GM15510 (cell line): ENCODE results near the gene PTHLH.

Source experiments
- POLR2A ChIP-seq: IDR thresholded peaks from 3 replicates; pipeline ENCODE4 v1.6.1; 2011; ENCODE audit warnings: borderline replicate concordance; ENCODE audit not compliant: insufficient read length; ENCODE audit errors: extremely low read depth

The PTHLH gene

GRCh38 chr12:27972721-27973120 is at the start of gene PTHLH:
TSS of gene PTHLH (minus strand) at chr12:27972733. CDS start at chr12:27969494, 3,239 bp downstream.
- TF ChIP-seq POLR2A = no peak

- TF ChIP-seq POLR2A = no peak
Observed at GRCh38 chr12:28021704-28022103, 49.2 kb upstream of the PTHLH start.

- TF ChIP-seq POLR2A = no peak
Observed at GRCh38 chr12:28017873-28018255, 45.3 kb upstream of the PTHLH start.

- TF ChIP-seq POLR2A = no peak
Observed at GRCh38 chr12:28017126-28017872, 44.8 kb upstream of the PTHLH start.

GRCh38 chr12:28015165-28015564 is 42.6 kb upstream of the PTHLH start:
- no peak for TF ChIP-seq POLR2A

GRCh38 chr12:28014196-28014595 is 41.7 kb upstream of the PTHLH start:
- no peak for TF ChIP-seq POLR2A

GRCh38 chr12:28012333-28012918 is 39.9 kb upstream of the PTHLH start:
- no peak for TF ChIP-seq POLR2A

- TF ChIP-seq POLR2A = no peak
Observed at GRCh38 chr12:28010036-28010435, 37.5 kb upstream of the PTHLH start.

GRCh38 chr12:27999970-28000369 is 27.4 kb upstream of the PTHLH start:
- no peak for TF ChIP-seq POLR2A

- no peak for TF ChIP-seq POLR2A
Observed at GRCh38 chr12:27999521-27999920, 27.0 kb upstream of the PTHLH start.

GRCh38 chr12:27998658-27999057 is 26.1 kb upstream of the PTHLH start:
- TF ChIP-seq POLR2A = no peak

- TF ChIP-seq POLR2A = no peak
Observed at GRCh38 chr12:27998170-27998569, 25.6 kb upstream of the PTHLH start.

- TF ChIP-seq POLR2A = no peak
Observed at GRCh38 chr12:27996761-27997160, 24.2 kb upstream of the PTHLH start.

GRCh38 chr12:27995406-27995805 is 22.9 kb upstream of the PTHLH start:
- no peak for TF ChIP-seq POLR2A

GRCh38 chr12:27988594-27989233 is 16.2 kb upstream of the PTHLH start:
- TF ChIP-seq POLR2A = no peak

GRCh38 chr12:27987331-27987730 is 14.8 kb upstream of the PTHLH start:
- no peak for TF ChIP-seq POLR2A
